Testis (tissue), 3 donors: ENCODE measurements around the gene ATG12. TPM values are rescaled to one million over a fixed set of nuclear protein-coding genes. Genes with fewer than 3 reads are reported as not detected.

Source experiments
- DNase-seq: peaks from one replicate; pipeline ENCODE4 v3.0.0-alpha.2; 2019
- H3K27ac ChIP-seq, 2 donors: fragments of 200-600 bp; sonication (generic); one replicate each; pipeline ENCODE4 v1.5.1; 2019
- H3K27me3 ChIP-seq: fragments of 200-600 bp; sonication (generic); one replicate; pipeline ENCODE4 v1.5.1; 2019
- H3K36me3 ChIP-seq: fragments of 200-600 bp; sonication (generic); one replicate; pipeline ENCODE4 v1.5.1; 2017; ENCODE audit warnings: low read depth; ENCODE audit errors: missing control alignments
- H3K4me1 ChIP-seq: fragments of 200-600 bp; sonication (generic); one replicate; pipeline ENCODE4 v1.5.1; 2019
- H3K4me3 ChIP-seq, 2 donors: fragments of 200-600 bp; sonication (generic); one replicate each; pipeline ENCODE4 v1.5.1; 2017 to 2019
- H3K9me3 ChIP-seq: fragments of 200-600 bp; sonication (generic); one replicate; pipeline ENCODE4 v1.5.1; 2017
- CTCF ChIP-seq, 3 experiments: fragments of 450-650 bp in 2 of 3; fragments of 200-600 bp in 1 of 3; sonication (generic) in 1 of 3; IDR thresholded peaks; one replicate each; pipeline ENCODE4 v1.5.1; 2016 to 2019; ENCODE audit warnings: antibody characterized with exemption in 3 of 3, mild to moderate bottlenecking in 2 of 3, moderate library complexity in 1 of 3
- POLR2A ChIP-seq: fragments of 450-650 bp; IDR thresholded peaks from one replicate; pipeline ENCODE4 v1.6.1; 2017; ENCODE audit warnings: antibody characterized with exemption, mild to moderate bottlenecking, moderate library complexity
- WGBS, 2 donors: methylation state at CpG; one replicate each; pipeline ENCODE4 v1.1.5; 2018; 5-methylcytosine and 5-hydroxymethylcytosine counted together
- intact Hi-C: fragments of 100-400 bp; cut with DNase I; formaldehyde crosslinking; loops from one replicate; pipeline ENCODE4 v1.15.1; 2023; ENCODE audit warnings: low total_unique reads
- polyA plus RNA-seq: library from polyadenylated mRNA; stranded (reverse); fragments of 350-450 nt; fragmentation: Illumina TruSeq; extraction: RNeasy Lipid Tissue Mini Kit (QIAGEN cat#74804); gene quantifications from one replicate; pipeline ENCODE4 v1.2.3, GENCODE V29; 2014; ENCODE audit warnings: low read depth, low replicate concordance; ENCODE audit not compliant: insufficient read depth
- total RNA-seq, 2 donors: library from RNA; depleted of rRNA; stranded (reverse); fragments of >200 nt; gene quantifications; one replicate each; pipeline ENCODE4 v1.2.3, GENCODE V29; 2016

The ATG12 gene
- total and polyA plus RNA-seq, 3 donors from 2014 or later, result 49.7 to 65.8 (median 50.5) TPM

DNA sequence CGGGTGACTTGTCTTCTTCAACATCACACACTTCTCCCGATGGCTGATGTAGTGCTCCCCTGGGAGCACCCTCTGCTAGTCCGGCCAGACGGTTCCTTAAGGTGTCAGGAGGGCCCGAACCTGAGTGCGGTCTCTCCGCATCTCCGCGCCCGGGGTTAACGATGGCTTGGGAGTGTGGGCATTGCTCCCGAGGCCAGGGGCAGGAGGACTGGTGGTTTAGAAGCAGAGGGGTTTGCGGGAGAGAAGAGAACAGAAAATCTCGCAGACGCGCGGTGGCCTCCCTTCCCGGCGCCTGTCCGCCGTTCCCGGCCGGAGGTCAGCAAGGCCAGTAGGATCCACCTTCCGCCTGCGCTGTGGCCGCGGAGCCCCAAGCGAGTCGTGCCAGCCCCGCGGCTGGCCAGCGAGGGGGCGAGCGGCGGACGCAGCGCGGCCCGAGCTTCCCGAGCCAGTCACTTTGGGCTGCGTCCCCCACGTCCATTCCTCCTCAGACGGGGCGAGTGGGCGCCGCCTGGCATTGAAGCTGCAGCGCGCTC, 25.6 kb downstream of the ATG12 start:
- TF ChIP-seq POLR2A (no peak), CTCF (IDR thresholded peaks at IDR 0.05) (no peak)
- intact Hi-C loops, result no loop called here
- Histone ChIP-seq H3K27ac (peak overlapping the region; percentile 80 to 87), H3K4me3 (peak overlapping the region; percentile 65 to 72), H3K4me1 (peaks cover 11% of the 10 kb centered on the region), H3K36me3 (no peaks in the 10 kb centered on the region), H3K27me3 (no peaks in the 10 kb centered on the region), H3K9me3 (no peaks in the 10 kb centered on the region)
- peak; percentile 23 for DNase-seq
- WGBS, 2 donors, result 0% methylated on average over 13 to 27 of the region's 48 CpGs

DNA sequence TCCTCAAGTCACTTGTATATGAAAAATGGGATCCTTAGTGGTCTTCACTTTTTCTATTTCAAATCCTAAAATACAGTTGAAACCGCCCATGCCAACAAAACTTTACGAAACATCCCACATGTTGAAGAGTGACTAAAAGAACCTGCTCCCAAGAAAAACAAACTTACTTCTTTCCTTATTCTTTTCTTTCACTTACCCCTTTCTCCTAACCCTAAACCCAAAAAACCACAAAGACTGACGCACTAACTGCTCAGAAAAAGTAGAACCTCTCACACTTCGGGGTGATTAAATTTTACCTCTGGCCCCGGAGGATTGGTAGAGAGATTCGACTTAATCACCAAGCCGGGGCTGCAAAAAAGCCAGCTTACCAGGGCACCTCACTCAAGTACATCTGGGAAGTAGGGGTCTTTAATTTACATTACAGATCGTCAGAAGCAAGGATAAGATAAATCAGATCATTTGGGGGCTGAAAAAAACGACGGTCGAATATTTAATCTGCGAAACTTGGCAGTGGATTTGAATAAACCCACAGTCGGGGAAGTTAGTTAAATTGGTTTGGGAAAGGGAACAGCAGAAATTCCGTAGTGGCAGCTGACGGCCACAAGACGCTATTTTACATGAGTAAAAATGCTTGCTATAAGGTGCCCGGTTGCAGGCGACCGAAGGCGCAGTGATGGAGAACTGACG, 26.2 kb downstream of the ATG12 start:
- no peak overlapping the region for H3K27ac ChIP-seq
- no peaks in the 10 kb centered on the region for H3K27me3 ChIP-seq
- DNase-seq, result no peak
- H3K4me1 ChIP-seq, result peaks cover 11% of the 10 kb centered on the region
- intact Hi-C loops, result no loop called here
- no peak for TF ChIP-seq POLR2A
- TF ChIP-seq CTCF (IDR thresholded peaks at IDR 0.05), result no peak
- no peaks in the 10 kb centered on the region for H3K9me3 ChIP-seq
- H3K36me3 ChIP-seq, result no peaks in the 10 kb centered on the region
- 20 to 27% methylated on average over 20 to 21 of the region's 21 CpGs for WGBS, 2 donors
- H3K4me3 ChIP-seq, result peak overlapping the region; percentile 65 to 72

DNA sequence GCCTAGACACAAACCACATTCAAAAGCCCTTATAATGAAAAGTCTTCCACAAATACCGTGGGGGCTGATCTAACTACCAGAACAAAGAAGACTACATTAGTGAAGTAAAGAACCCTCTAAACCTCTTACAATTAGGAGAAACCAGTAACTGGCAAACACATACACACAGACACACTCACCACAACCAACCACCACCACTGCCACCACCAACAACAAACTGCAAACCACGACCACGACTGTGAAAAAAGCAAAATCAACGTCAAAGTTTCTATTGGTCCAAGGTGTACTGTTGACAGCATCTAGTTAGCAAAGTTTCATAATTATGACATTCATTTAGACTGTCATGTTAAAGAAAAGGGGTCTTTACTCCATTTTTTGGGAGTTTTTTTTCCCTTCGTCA, 27.6 kb downstream of the ATG12 start:
- Histone ChIP-seq H3K27me3 (no peaks in the 10 kb centered on the region), H3K36me3 (no peaks in the 10 kb centered on the region), H3K4me1 (peaks cover 11% of the 10 kb centered on the region), H3K9me3 (no peaks in the 10 kb centered on the region), H3K4me3 (no peak overlapping the region), H3K27ac (no peak overlapping the region)
- intact Hi-C loops, result no loop called here
- no peak for TF ChIP-seq POLR2A
- no peak for TF ChIP-seq CTCF (IDR thresholded peaks at IDR 0.05)
- DNase-seq, result no peak
- 65 to 69% methylated on average over 5 of the region's 5 CpGs for WGBS, 2 donors

GRCh38 chr5:115812372-115812771, 29.0 kb downstream of the ATG12 start:
- H3K27ac ChIP-seq, result no peak overlapping the region
- intact Hi-C loops, result no loop called here
- TF ChIP-seq CTCF (IDR thresholded peaks at IDR 0.05), result no peak
- no peak for TF ChIP-seq POLR2A
- H3K4me3 ChIP-seq, result no peak overlapping the region
- no peaks in the 10 kb centered on the region for H3K9me3 ChIP-seq
- DNase-seq, result no peak
- H3K27me3 ChIP-seq, result no peaks in the 10 kb centered on the region
- H3K4me1 ChIP-seq, result peaks cover 11% of the 10 kb centered on the region
- 90 to 92% methylated on average over 1 of the region's 1 CpG for WGBS, 2 donors
- H3K36me3 ChIP-seq, result no peaks in the 10 kb centered on the region

GRCh38 chr5:115811406-115811805, 30.0 kb downstream of the ATG12 start:
- no peaks in the 10 kb centered on the region for H3K36me3 ChIP-seq
- no peaks in the 10 kb centered on the region for H3K27me3 ChIP-seq
- peaks cover 11% of the 10 kb centered on the region for H3K4me1 ChIP-seq
- TF ChIP-seq POLR2A (no peak), CTCF (IDR thresholded peaks at IDR 0.05) (no peak)
- no peak for DNase-seq
- intact Hi-C loops, result no loop called here
- no peak overlapping the region for H3K27ac ChIP-seq
- no peaks in the 10 kb centered on the region for H3K9me3 ChIP-seq
- H3K4me3 ChIP-seq, result no peak overlapping the region
